Measurements from ENCODE around the gene ADARB1.

ADARB1 gene

DNA sequence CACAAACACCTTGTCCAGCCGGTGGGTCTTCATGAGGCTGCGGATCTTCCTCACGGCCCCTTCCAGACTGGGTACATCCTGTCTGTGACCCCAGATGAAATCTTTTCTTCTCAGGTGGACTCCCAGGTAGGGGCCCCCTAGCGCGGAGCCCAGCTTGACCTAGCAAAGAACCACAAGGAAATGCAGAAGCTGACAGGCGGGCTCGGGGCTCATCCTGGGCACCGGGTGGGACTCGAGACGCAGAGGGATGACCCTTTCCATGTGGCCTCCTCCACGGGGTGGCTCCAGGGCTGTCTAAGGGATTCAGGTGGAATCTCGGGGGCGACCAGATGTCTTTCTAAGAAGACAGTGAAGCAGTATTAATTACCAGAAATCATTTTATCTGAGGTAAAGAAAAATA lies 195.5 kb downstream of the ADARB1 start:
- no peaks in the 10 kb centered on the region for H3F3A ChIP-seq (ENCODE audit: insufficient read depth)
- no peak overlapping the region for H3K9ac ChIP-seq (ENCODE audit: low read length)
- H2AFZ ChIP-seq (ENCODE audit: low read depth, low read length, severe bottlenecking): no peak overlapping the region
- H3K4me2 ChIP-seq (ENCODE audit: low read depth, low read length, poor library complexity, severe bottlenecking): no peak overlapping the region
- H3K9me3 ChIP-seq (ENCODE audit: insufficient read depth, low read length): peaks cover 7% of the 10 kb centered on the region; the same call in 1 of the 2 replicates
- TF ChIP-seq CTCF (IDR thresholded peaks at IDR 0.05; ENCODE audit: insufficient read depth, low read length, poor library complexity, severe bottlenecking): no peak
- no peak for TF ChIP-seq EZH2phosphoT487 (conservative IDR thresholded peaks at IDR 0.05; ENCODE audit: low read length)
- H3K27me3 ChIP-seq (ENCODE audit: low read length): no peaks in the 10 kb centered on the region
- no peaks in the 10 kb centered on the region for H4K20me1 ChIP-seq (ENCODE audit: low read depth, low read length)
- no peak overlapping the region for H3K4me3 ChIP-seq (ENCODE audit: insufficient read depth, low read length, poor library complexity, severe bottlenecking)
- H3K9me2 ChIP-seq (replicated peaks; ENCODE audit: insufficient read depth, low read length): no peaks in the 10 kb centered on the region
- H3K79me2 ChIP-seq (ENCODE audit: insufficient read depth, low read length): no peaks in the 10 kb centered on the region
- peaks cover 17% of the 10 kb centered on the region for H3K36me3 ChIP-seq (ENCODE audit: low read length)
- no peak overlapping the region for H3K27ac ChIP-seq (ENCODE audit: low read depth, low read length)

DNA sequence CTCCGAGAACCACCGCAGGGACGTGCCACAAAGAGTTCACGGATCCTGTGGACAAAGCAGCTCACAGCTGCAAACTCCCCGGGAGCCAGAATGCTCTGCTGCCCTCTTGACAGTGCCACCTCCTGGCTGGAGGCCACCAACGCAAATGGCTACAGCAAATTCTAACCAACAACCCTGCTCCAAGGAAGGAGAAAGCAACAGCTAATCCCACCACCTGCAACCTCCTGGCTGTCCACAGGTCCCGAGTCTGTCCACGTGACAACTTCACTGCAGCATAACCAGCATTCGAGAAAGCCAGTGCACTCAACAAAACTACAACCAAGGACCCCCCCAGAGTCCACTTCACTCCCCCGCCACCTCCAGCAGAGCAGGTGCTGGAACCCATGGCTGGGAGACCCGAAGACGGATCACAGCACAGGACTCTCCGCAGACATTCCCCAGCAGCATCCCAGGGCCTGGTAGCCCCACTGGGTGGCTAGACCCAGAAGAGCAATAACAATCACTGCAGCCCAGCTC lies 196.0 kb downstream of the ADARB1 start:
- peaks cover 17% of the 10 kb centered on the region for H3K36me3 ChIP-seq (ENCODE audit: low read length)
- H3K4me2 ChIP-seq (ENCODE audit: low read depth, low read length, poor library complexity, severe bottlenecking): no peak overlapping the region
- no peaks in the 10 kb centered on the region for H3K79me2 ChIP-seq (ENCODE audit: insufficient read depth, low read length)
- H3K4me3 ChIP-seq (ENCODE audit: insufficient read depth, low read length, poor library complexity, severe bottlenecking): no peak overlapping the region
- H3K27ac ChIP-seq (ENCODE audit: low read depth, low read length): no peak overlapping the region
- TF ChIP-seq CTCF (IDR thresholded peaks at IDR 0.05; ENCODE audit: insufficient read depth, low read length, poor library complexity, severe bottlenecking) (no peak), EZH2phosphoT487 (conservative IDR thresholded peaks at IDR 0.05; ENCODE audit: low read length) (no peak)
- no peaks in the 10 kb centered on the region for H3K27me3 ChIP-seq (ENCODE audit: low read length)
- no peak overlapping the region for H3K9ac ChIP-seq (ENCODE audit: low read length)
- H3K9me3 ChIP-seq (ENCODE audit: insufficient read depth, low read length): peaks cover 7% of the 10 kb centered on the region; the same call in 1 of the 2 replicates
- no peaks in the 10 kb centered on the region for H4K20me1 ChIP-seq (ENCODE audit: low read depth, low read length)
- H3F3A ChIP-seq (ENCODE audit: insufficient read depth): no peaks in the 10 kb centered on the region
- no peak overlapping the region for H2AFZ ChIP-seq (ENCODE audit: low read depth, low read length, severe bottlenecking)
- H3K9me2 ChIP-seq (replicated peaks; ENCODE audit: insufficient read depth, low read length): no peaks in the 10 kb centered on the region

Measured in SU-DHL-6 (cell line).